ENCODE results near the gene KIF13A. TPM values are rescaled to one million over a fixed set of nuclear protein-coding genes. Genes with fewer than 3 reads are reported as not detected.

KIF13A gene
- total RNA-seq, 4 donors from 2014 or later, result 38.6 to 64.3 (median 43.9) TPM

- TF ChIP-seq CTCF (IDR thresholded peaks at IDR 0.05), result no peak
- DNase-seq (ENCODE audit: low spot score) (no peak), ATAC-seq (ENCODE audit: low FRiP score) (no peak)
Measured at GRCh38 chr6:17933716-17934115, 53.7 kb downstream of the KIF13A start.

GRCh38 chr6:17932330-17932852 lies 55.0 kb downstream of the KIF13A start:
- DNase-seq (ENCODE audit: low spot score), result no peak
- ATAC-seq (ENCODE audit: low FRiP score), result peak; percentile 70
- no peak for TF ChIP-seq CTCF (IDR thresholded peaks at IDR 0.05)

GRCh38 chr6:17931227-17931626 lies 56.2 kb downstream of the KIF13A start:
- DNase-seq (ENCODE audit: low spot score) (no peak), ATAC-seq (ENCODE audit: low FRiP score) (no peak)
- no peak for TF ChIP-seq CTCF (IDR thresholded peaks at IDR 0.05)

- DNase-seq (ENCODE audit: low spot score), result no peak
- peak; percentile 75 for ATAC-seq (ENCODE audit: low FRiP score)
- TF ChIP-seq CTCF (IDR thresholded peaks at IDR 0.05), result no peak
Measured at GRCh38 chr6:17930321-17930993, 57.0 kb downstream of the KIF13A start.

- no peak for ATAC-seq (ENCODE audit: low FRiP score)
- TF ChIP-seq CTCF (IDR thresholded peaks at IDR 0.05), result no peak
- DNase-seq (ENCODE audit: low spot score), result no peak
Measured at GRCh38 chr6:17928514-17929430, 58.7 kb downstream of the KIF13A start.

GRCh38 chr6:17927705-17928104 lies 59.7 kb downstream of the KIF13A start:
- no peak for TF ChIP-seq CTCF (IDR thresholded peaks at IDR 0.05)
- no peak for DNase-seq (ENCODE audit: low spot score)
- ATAC-seq (ENCODE audit: low FRiP score), result no peak
